ENCODE data around the gene FRMD4A. TPM values are rescaled to one million over a fixed set of nuclear protein-coding genes. Genes with fewer than 3 reads are reported as not detected.
A peak's percentile ranks its signal among the peaks of the same experiment; 100 is the strongest.

Gene FRMD4A
- total RNA-seq, 1 donor from 2014 or later: 28.2 TPM

GRCh38 chr10:13961097-13961496 is 369.6 kb downstream of the FRMD4A start:
- DNase-seq (ENCODE audit: low read depth): peak; percentile 75
- no peaks in the 10 kb centered on the region for H3K36me3 ChIP-seq (ENCODE audit: control insufficient read depth, insufficient read depth, low read length)

DNA sequence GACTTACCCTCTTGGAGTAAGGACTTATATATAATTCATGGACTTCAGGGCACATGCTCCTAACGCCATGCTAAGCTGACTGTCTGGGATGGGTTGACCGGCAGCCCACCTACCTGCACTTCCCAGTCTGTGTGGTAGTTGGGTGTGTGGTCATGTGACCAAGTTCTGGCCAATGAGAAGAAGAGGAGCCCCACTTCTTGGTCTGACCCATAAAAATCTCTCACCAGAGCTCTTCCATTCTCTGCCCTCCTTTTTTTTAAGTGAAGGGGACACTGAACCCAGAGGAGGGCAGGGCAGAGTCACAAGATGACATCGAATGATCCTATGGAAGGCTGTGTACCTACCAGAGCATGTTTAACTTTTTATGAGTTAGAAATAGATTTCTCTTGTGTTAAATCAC is 370.1 kb downstream of the FRMD4A start:
- no peak for TF ChIP-seq CTCF (IDR thresholded peaks at IDR 0.05; ENCODE audit: insufficient read depth, low read length, poor library complexity, severe bottlenecking)
- Histone ChIP-seq H3K4me3 (ENCODE audit: low read depth, low read length) (no peak overlapping the region), H3K36me3 (ENCODE audit: control insufficient read depth, insufficient read depth, low read length) (no peaks in the 10 kb centered on the region), H3K27me3 (ENCODE audit: control insufficient read depth, insufficient read depth, low read length) (no peaks in the 10 kb centered on the region)
- no peak for DNase-seq (ENCODE audit: low read depth)

More at GRCh38 chr10:13961097-13961496, 369.6 kb downstream of the FRMD4A start:
- H3K27me3 ChIP-seq (ENCODE audit: control insufficient read depth, insufficient read depth, low read length): no peaks in the 10 kb centered on the region
- H3K4me3 ChIP-seq (ENCODE audit: low read depth, low read length): no peak overlapping the region
- no peak for TF ChIP-seq CTCF (IDR thresholded peaks at IDR 0.05; ENCODE audit: insufficient read depth, low read length, poor library complexity, severe bottlenecking)

DNA sequence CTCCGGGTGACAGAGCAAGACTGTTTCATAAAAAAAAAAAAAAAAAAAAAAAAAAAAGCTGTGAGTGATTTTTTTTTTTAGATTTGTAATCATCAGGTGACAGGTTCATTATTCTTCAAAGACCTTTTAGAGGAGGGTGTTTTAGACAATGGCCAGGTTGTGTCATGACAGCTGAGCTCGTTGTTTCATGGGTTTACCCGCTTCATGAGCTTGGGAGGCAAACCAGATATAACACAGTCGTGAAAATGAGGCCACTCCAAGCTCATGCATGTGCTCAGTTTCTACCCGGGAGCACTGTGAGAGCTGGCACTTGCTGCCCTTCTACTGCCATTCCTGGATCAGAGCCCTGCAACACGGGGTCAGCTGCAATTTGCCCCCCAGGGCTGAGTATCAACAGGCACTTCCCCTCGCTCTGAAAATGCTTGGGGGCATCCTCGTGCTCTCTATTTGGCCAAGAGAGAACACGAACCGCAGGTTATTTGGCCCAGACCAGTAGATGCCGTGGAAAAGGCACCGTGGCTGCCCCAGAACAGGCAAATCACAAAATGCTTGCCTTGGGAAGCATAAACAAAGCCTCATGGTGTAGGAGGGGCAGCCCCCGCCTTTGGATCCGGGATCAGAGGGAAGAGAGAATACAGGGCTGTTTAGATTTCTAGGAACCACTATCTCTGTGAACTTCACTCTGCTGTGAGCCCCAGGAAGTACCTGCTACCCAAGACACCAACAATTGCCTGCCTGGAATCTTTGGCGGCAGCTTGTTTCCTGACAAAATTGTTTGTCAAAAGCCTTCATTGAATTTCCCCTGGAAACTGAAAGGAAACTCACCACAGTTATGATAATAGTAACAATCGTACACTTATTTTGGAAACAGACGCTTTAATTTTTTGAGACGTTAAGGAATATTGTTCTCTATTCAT is 371.0 kb downstream of the FRMD4A start:
- DNase-seq (ENCODE audit: low read depth): no peak

DNA sequence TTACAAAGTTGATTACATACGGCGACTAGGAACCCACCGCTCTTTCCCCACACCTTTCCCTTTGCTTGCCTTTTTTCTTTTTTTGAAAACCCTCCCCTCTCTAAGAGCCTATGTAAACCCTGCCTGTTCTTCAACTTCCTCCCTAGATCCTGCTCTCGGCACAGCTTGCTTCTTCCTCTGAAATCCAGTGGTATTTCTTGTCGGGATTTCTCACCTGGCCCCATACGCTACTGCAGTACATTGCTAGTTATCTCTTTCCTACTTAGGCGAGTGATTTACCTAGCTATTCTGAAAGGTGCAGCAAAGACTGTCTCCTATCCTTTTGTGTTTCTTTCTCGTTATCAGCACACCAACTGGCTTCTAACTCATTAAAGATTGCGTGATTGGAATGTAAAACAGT is 372.9 kb downstream of the FRMD4A start:
- H3K36me3 ChIP-seq (ENCODE audit: control insufficient read depth, insufficient read depth, low read length): no peaks in the 10 kb centered on the region
- H3K4me3 ChIP-seq (ENCODE audit: low read depth, low read length): no peak overlapping the region
- no peaks in the 10 kb centered on the region for H3K27me3 ChIP-seq (ENCODE audit: control insufficient read depth, insufficient read depth, low read length)
- DNase-seq (ENCODE audit: low read depth): no peak
- TF ChIP-seq CTCF (IDR thresholded peaks at IDR 0.05; ENCODE audit: insufficient read depth, low read length, poor library complexity, severe bottlenecking): no peak

More for the DNA sequence above, 371.0 kb downstream of the FRMD4A start:
- Histone ChIP-seq H3K36me3 (ENCODE audit: control insufficient read depth, insufficient read depth, low read length) (no peaks in the 10 kb centered on the region), H3K4me3 (ENCODE audit: low read depth, low read length) (no peak overlapping the region), H3K27me3 (ENCODE audit: control insufficient read depth, insufficient read depth, low read length) (no peaks in the 10 kb centered on the region)
- no peak for TF ChIP-seq CTCF (IDR thresholded peaks at IDR 0.05; ENCODE audit: insufficient read depth, low read length, poor library complexity, severe bottlenecking)

DNA sequence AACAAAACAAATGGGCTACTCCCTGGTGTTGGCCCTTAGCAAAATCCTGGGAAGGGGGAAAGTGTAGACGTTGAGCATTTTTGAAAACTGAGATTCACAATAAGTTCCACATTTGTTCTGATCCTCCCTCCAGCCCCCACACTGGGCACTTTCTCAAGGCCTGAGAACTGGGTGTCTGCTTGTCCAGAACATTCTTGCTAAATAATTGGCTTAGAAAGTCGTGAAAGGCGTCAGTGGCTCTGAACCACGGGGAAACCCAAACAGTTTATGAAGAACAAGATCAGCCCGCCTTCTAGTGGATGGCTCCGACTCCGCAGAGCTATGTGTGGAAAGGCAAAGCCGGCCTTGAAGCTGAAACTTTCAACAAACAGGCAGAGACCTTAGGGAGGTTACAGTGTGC is 373.9 kb downstream of the FRMD4A start:
- no peak for DNase-seq (ENCODE audit: low read depth)
- TF ChIP-seq CTCF (IDR thresholded peaks at IDR 0.05; ENCODE audit: insufficient read depth, low read length, poor library complexity, severe bottlenecking): no peak
- Histone ChIP-seq H3K36me3 (ENCODE audit: control insufficient read depth, insufficient read depth, low read length) (no peaks in the 10 kb centered on the region), H3K27me3 (ENCODE audit: control insufficient read depth, insufficient read depth, low read length) (no peaks in the 10 kb centered on the region), H3K4me3 (ENCODE audit: low read depth, low read length) (no peak overlapping the region)
